C4-2B (cell line): ENCODE data around the gene GHRH.

ENCODE experiments used
- H3K27ac ChIP-seq: fragments of 450-650 bp; 2 replicates; pipeline ENCODE4 v1.5.1; 2017
- ZFX ChIP-seq: fragments of 450-650 bp; IDR thresholded peaks from 2 replicates; pipeline ENCODE4 v1.6.1; 2017
- TF ChIP-seq, protein P1 (sequence below): fragments of 450-650 bp; conservative IDR thresholded peaks from 2 replicates; pipeline ENCODE4 v1.5.1; 2017; ENCODE audit warnings: mild to moderate bottlenecking

GHRH gene

DNA sequence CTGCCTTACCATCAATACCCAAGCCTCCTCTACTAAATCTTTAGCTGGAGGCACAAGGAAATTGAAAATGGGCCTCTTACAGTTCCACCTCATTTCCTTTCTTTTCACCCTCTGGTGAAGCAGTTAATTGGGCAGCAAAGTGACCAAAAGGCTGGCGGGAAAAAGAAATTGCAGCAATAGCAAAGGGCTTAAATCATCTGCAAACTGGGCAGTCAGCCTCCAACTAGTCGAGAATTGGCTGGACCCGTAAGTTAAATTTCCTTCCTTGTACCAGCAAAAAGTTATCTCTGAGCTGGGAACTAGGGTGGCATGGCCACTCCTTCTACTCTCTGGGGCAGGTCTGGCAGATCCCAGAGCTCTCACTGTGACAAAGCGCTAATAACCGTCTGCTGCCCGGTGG lies 33.5 kb downstream of the GHRH start:
- TF ChIP-seq, protein P1, sequence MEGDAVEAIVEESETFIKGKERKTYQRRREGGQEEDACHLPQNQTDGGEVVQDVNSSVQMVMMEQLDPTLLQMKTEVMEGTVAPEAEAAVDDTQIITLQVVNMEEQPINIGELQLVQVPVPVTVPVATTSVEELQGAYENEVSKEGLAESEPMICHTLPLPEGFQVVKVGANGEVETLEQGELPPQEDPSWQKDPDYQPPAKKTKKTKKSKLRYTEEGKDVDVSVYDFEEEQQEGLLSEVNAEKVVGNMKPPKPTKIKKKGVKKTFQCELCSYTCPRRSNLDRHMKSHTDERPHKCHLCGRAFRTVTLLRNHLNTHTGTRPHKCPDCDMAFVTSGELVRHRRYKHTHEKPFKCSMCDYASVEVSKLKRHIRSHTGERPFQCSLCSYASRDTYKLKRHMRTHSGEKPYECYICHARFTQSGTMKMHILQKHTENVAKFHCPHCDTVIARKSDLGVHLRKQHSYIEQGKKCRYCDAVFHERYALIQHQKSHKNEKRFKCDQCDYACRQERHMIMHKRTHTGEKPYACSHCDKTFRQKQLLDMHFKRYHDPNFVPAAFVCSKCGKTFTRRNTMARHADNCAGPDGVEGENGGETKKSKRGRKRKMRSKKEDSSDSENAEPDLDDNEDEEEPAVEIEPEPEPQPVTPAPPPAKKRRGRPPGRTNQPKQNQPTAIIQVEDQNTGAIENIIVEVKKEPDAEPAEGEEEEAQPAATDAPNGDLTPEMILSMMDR = no peak
- TF ChIP-seq ZFX = no peak
- H3K27ac ChIP-seq = no peak overlapping the region

DNA sequence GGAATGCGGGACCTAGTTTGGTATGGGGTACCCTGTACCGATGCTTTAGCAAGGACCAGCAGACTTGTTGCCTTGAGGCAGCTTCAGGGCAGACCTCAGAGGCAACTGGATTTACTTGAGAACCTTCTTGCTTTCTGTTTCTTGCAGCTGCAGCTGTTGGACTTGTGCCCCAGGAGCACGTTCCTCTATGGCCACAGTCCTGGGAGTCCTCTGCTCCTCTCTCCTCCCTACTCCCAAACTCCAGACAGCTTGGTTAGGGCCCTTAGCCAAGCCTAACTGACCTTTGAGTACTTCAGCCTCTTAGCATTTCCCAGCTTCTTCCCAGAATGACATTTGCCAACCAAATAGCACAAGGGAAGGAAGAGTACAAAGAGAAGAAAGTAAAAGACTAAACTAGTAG lies 34.7 kb downstream of the GHRH start:
- TF ChIP-seq ZFX = no peak
- no peak overlapping the region for H3K27ac ChIP-seq

DNA sequence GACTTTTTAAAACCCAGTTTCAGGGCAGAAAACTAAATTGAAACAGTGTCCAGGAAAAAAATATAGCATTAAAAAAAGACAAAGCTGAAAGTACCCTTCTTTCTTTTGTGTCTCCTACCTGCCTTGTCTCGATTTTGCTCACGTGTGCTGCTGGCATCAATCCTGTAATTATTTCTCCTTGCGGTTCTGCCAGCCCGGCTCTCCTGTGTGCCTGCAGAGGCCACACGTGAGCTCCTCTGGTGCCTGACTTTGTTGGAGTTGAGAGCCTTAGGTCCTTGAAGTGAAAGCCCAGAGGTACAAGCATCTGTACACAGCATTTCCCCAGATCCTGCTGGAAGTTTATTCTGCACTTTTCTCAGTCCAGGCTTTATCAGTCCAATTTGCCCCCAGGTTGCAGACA lies 36.5 kb downstream of the GHRH start:
- no peak overlapping the region for H3K27ac ChIP-seq
- TF ChIP-seq ZFX = no peak
- TF ChIP-seq, protein P1 = no peak

DNA sequence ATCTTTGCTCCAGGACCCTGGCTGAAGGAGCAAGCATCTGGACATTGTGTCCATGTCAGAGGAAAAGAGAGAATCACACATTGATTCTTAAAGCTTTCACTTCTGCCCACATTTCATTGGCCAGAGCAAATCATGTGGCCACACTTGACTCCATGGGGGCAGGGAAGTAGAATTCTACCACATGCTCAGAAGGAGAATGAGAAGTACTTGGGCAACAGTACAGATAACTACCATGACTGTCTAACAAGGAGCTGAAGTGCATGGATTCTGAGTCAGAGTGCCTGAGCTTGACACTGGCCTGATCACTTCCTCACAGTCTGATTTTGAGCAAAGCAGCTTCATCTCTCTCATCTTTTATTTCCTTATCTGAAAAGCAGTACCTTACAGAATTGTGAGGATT lies 38.6 kb downstream of the GHRH start:
- no peak overlapping the region for H3K27ac ChIP-seq
- TF ChIP-seq ZFX = no peak
- TF ChIP-seq, protein P1 = no peak

DNA sequence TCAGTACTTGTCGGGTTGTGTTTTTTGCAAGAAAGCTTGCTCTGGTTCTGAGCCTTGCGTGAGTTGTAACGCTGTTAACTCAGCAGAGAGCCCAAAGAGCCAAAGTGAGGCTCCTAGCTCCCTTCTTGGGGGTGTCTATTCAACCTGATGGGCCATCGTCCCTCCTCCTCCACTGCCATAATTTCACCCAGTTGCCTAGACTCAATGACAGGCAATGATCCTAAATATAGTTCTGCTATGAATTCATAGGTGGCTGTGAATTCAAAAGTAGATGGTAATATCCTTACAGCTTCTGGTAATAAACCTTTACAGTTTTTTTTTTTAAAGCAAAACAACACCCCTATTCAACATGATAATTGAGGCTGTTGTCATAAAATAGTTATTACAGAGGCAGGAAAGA lies 39.5 kb downstream of the GHRH start:
- no peak overlapping the region for H3K27ac ChIP-seq
- no peak for TF ChIP-seq ZFX
- TF ChIP-seq, protein P1 = no peak

DNA sequence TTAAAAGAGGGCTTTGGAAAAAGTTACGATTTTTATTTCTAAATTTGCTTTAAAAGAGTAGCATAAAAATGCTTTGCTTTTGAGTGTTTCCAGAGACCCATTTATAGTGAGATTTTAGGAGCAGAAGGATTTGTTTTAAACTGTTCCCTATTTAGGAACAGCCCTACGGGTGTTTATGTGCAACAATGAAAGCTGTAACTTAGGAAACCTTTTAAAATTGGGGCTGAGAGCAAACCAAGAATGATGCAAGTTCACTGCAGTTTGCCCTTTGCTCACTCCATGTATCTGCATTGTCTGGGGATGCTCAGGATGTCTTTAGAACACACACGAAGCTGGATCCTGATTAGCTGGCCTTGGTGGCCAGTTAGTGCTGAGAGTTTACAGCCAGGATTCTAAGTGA lies 40.9 kb downstream of the GHRH start:
- TF ChIP-seq ZFX = no peak
- TF ChIP-seq, protein P1 = no peak
- no peak overlapping the region for H3K27ac ChIP-seq

DNA sequence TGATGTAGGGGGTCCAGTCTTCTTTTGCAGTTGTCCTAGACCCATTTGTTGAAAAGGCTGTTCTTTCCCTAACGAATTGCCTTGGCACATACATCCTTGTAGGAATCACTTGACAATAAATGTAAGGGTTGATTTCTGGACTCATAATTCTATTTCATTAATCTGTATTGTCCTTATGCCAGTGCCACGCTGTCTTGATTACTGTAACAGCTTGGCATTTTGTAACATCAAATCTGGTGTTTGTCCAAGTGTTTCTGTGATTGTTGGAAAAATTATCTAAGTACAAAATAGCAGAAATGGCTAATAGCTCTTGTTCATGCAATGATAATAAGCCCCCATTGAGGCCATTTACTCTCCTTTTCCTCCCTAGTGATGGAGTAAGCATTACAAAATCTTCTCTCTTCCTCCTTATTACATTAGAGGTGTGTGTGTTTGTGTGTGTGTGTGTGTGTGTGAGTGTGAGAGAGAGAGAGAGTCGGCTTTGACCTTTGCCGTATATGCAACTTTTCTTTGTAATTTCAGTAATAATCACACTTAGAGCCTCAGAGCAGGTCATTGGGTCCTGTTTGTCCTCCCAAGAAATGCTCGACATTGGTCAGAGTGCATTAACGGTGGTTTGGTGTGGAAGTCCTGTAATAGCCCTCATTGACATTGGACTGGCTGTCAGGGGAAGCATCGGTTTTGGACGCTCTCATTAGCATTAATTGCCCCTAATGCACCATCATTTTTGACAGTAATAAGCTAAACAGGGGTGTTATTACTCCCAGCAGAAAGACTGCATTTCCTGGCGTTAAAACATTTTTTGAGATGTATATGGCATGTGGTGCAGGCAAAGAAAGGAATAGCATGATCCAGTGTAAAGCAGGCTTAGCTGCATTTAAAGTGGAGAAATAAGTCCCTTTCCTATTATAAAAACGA lies 41.6 kb downstream of the GHRH start:
- no peak overlapping the region for H3K27ac ChIP-seq
- TF ChIP-seq, protein P1 = no peak
- TF ChIP-seq ZFX = no peak

DNA sequence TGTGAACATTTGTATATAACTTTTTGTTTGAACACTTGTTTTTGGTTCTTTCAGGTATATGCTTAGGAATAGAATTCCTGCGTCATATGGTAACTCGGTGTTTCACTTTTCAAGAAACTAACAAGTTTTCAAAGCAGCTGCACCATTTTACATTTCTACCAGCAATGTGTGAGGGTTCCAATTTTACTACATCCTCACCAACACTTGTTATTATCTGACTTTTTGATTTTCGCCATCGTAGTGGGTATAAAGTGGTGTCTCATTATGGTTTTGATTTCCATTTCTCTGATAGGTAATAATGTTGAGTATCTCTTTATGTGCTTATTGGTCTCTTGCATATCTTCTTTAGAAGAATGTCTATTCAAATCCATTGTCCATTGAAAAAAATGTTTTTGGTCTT lies 42.6 kb downstream of the GHRH start:
- H3K27ac ChIP-seq = no peak overlapping the region

More for the DNA sequence above, 42.6 kb downstream of the GHRH start:
- TF ChIP-seq, protein P1 = no peak
- TF ChIP-seq ZFX = no peak
